GM18508 (cell line): ENCODE data around the gene GBX1.

Source experiments
- ATAC-seq: cut with Tn5 transposase; IDR thresholded peaks from one replicate; pipeline ENCODE4 v1.9.1; 2021; ENCODE audit warnings: moderate number of reproducible peaks; ENCODE audit not compliant: insufficient read depth, unreplicated experiment

The GBX1 gene

DNA sequence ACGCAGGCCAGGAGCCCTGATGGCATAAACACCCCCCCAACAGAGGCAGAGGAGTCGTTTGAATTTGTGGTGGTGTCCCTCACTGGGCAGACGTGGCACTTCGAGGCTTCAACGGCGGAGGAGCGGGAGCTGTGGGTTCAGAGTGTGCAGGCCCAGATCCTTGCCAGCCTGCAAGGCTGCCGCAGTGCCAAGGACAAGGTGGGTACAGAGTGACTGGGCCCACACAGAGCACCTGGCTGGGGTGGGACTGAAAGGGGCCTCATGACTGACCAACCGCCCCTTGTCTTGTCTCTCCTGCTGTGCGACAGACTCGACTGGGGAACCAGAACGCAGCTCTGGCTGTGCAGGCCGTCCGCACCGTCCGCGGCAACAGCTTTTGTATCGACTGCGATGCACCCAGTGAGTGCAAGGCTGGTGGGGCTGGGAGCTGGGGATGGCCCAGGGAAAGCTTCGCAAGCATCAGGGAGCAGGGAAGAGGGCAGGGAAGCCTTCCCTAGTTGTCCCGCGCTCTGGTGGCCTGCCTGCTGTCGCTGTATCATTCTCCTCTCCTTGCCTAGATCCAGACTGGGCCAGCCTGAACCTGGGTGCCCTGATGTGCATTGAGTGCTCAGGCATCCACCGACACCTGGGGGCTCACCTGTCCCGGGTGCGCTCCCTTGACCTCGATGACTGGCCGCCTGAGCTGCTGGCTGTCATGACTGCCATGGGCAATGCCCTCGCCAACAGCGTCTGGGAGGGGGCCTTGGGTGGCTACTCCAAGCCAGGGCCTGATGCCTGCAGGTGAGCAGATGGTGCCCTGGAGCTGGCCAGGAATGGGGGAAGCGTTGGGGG, 25.4 kb downstream of the GBX1 start:
- no peak for ATAC-seq

DNA sequence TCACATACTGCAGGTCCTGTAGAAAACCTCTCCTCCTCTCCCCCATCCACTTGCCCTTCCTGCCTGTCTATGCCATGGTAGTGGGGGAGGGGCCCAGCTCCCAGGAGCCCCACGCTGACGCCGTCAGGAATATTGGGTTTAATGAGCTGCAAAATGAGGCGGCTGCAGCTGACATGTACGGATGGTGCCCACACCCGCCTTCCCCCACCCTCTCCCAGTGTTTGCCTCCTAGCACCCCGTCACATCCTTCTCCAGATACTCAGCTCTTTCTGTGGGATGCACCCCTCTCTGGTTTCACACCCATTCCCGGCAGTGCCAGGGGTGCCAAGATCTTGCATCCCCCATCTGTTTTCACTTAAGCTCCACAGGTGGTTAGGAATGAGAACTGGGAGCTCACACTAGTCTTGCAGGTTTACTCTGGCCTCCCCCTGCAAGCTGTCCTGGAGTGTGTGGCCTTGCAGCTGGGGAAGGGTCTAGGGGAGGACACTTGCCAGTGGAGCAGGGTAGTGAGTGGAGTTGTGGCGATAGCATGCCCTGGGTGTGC, 26.1 kb downstream of the GBX1 start:
- ATAC-seq = no peak

DNA sequence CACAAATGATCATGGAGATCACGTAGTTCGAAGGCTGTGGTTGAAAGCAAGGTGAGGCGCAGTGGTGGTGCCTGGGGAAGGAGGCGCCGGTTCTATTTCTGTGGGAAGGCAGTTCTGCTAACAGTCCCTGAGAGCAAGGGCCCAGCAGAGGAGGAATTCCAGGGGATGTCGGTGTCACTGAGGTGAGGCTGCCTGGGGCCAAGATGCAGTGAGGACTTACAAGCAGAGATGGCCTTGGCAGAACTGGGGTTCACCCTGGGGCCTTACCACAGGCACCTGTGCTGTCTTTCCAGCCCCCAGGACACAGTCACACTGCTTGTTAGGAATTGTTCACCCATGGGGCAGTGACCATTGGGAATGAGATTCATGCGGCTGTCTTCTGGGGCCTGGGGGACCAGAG, 26.7 kb downstream of the GBX1 start:
- ATAC-seq = no peak

DNA sequence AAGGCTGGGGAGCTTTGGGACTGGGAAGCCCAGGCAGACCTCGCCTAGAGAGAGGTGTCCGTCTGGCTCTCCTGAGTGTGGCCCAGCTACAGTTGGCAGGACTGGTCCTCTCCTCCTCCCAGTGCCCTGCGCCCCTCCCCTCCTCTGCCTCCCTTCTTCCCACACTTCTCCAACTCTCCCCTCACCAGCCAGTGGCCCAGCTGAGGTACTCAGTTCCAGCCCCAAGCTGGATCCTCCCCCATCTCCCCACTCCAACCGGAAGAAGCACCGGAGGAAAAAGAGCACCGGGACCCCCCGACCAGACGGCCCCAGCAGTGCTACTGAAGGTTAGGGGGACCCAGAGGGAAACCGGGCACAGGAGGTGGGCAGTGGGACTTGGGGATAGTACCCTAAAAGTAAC, 27.7 kb downstream of the GBX1 start:
- ATAC-seq = no peak

DNA sequence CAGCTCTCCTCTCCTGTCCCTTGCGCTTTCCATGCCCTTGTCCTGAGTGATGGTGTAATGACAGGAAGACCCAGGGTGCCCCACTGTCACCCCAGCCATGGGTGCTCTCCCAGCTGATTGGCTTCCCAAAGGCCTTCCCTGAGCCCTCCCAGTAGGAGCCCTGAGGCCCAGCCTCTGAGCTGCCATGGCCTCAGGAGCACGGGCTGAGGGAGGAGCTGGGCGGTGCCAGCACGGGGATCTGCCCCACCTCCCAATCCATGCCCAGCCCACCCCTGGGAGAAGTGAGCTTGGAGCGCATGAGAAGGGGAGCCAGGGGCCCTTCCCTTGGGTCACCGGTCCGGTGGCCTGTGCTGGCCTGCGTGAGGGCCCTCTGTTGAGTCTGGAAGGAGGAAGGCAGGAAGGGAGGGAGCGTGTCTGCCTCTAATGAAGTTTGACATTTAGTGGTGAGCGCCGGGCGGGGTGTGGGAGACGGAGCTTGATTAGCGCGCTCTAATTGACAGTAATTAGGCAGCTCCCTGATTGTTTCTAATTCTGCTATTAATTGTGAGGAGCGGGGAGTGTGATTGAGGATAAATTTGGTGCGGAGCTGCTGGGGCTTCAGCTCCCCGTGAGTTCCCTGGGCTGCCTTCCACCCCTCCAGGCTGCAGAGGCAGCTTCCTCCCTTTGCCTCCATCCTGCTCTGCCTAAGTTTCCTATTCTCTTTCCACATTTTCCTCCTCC, 28.3 kb downstream of the GBX1 start:
- no peak for ATAC-seq

DNA sequence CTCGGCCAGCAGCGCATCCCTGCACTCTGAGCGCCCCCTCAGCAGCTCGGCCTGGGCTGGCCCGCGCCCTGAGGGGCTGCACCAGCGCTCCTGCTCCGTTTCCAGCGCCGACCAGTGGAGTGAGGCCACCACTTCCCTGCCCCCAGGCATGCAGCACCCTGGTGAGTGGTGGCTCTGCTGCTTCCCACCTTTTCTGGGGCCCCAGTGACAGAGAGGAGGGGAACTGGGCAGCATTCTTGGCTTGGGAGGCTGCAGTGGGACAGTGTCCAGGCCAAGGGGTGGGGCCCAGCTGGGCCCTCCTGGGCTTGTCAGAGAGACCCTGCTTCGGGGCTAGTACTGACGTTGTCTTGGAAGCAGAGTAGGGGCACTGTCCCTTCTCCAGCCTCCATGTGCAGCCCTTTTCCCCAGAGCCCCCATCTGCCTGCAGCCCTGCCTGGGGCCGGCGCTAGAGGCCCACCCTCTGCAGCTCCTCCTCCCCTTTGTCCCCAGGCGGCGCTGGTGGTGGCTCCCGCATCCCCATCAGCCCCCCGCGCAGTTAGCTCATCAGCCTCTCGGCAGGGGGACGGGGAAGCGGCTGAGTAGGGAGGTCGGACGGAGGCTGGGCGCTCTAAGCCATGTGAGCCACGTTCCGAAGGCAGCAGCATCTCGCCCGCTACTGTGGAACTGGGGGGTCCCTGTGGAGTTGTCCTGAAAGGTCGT, 29.2 kb downstream of the GBX1 start:
- no peak for ATAC-seq

DNA sequence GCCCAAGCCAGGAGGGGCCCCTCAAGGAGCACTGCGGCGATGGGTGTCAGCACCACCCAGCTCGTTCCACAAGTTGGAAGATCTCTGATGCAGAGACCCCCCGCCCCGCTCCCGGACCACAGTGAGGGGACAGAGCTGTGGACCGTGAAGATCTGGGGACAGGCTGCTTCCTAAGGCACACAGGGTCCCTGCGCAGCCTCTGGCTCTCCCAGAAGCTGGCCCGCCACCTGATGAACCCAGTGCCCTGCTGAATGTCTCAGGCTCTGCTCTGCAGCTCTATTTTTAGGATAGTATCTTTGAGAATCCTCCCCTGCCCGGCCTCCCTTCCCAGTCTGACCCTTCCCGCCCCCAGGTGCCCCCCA, 29.7 kb downstream of the GBX1 start:
- ATAC-seq = no peak

DNA sequence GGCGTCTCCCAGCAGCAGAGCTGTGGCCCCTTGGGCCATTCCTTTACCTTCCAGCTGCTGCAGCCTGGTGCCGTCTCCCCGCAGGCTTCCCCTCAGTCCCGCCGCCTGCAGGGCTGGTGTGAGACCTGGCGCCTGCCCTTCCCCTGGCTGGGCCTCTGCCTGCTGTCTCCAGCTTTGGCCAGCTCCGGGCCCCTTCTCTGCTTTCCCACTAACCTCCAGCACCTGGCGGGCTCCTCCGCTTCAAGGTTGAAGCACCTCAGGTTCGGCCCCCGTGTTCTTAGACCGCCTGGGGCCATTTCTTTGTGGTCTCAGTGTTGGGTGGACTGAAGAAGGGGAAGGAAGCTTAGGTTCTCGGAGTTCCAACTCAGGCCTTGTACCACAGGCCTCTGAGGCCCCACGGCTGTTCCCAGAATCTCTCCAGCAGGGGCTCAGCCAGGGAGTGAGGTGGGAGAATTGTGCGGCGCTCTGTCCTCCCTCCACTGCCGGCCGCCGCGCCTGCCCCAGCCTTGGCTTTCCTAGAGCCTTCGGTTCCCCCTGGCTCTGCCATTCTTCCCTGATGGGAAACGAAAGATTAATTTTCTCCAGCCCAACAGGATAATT, 30.3 kb downstream of the GBX1 start:
- ATAC-seq = no peak

DNA sequence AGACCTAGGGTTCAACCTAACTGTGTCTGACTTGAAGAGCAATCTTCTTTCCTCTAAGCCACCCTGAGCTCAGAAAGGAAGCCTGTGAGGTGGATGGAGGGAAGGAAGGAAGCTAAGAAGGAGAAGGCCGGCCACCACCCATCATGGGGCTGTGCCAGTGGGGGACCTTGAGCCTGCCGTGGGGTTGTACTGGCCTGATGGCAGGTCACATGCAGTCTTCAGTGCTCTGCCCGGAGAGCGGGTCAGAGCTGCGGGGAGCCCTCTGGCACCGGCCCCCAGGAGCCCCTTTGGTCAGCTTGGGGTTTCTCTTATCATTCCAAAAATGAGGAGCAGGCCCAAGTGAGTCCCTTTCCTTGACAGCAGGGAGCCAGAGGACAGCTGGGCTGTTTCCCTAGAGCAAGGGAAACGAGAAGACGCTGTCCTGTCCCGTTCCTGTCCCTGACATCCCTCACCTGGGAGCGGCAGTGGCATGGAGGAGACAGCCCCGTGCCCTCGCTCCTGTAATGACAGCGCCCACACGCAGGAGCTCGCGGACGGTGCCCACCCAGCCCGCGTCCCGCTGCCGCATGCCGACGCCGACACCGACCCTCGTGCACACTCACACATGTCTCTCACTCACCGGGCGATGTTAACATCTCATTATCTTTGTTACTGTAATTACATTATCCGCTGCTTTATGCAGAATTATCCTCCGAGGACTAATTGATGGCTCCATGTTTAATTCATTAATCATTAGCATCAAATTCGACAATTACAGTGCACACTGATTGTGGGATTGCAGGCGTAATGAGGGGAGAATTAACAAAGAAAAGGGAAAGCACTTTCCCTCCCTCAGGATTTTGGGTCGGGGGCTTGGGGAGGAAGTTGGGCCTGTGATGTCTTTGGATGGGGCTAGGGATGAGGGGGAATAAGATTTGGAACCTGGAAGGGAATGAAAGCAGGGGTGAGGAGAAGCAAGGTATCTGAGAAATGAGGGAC, 31.3 kb downstream of the GBX1 start:
- ATAC-seq = no peak

DNA sequence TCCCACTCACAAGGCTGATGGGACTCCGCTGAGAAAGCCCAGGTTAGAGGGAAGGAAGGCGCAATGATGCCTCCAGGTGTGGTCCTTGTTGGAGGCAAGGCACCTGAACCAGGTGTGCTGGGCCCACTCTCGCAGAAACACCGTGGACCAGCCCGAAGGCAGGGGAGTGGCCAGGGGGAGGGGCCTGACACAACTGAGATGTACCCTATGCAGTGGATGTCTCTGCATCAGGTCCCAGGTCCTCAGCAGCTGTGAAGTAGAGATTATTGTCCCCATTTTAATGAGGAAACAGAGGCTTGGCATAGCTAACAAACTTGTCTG, 32.0 kb downstream of the GBX1 start:
- no peak for ATAC-seq

DNA sequence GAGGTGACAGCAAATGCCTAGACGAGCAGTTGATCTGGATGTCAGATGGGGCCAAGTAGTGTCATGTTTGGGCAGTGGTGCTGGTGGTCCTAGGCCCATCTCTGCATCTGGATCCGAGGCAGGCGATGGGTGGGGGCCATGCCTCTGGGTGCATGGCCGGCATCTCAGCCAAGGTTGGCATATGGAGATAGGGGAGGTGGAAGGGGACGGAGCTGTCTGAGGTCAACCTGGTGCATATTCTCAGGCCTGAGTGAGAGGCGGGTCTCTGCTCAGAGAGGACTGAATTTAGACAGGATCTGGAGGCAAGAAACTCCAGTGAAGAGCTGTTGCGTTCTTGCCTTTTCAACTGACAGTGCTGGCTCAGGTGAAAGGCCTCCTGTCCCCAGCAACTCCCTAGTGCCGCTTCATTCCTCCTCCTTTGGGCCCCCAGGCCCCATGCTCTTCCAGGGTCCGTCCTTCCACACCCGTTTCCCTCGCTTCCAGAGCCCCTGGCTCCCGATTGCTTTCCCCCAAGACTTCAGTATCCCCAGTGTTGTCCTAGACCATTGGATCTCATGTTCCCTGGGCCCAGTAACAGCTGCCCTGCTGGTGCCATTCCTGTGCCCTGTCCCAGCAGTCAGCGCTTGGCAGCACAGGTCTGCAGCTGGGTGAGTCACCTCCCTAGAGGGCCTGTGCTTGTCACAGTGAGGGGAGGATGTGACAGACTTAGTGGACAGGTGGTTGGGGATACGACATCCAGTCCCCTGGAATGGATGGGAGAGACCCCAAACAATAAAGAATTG, 32.6 kb downstream of the GBX1 start:
- no peak for ATAC-seq

DNA sequence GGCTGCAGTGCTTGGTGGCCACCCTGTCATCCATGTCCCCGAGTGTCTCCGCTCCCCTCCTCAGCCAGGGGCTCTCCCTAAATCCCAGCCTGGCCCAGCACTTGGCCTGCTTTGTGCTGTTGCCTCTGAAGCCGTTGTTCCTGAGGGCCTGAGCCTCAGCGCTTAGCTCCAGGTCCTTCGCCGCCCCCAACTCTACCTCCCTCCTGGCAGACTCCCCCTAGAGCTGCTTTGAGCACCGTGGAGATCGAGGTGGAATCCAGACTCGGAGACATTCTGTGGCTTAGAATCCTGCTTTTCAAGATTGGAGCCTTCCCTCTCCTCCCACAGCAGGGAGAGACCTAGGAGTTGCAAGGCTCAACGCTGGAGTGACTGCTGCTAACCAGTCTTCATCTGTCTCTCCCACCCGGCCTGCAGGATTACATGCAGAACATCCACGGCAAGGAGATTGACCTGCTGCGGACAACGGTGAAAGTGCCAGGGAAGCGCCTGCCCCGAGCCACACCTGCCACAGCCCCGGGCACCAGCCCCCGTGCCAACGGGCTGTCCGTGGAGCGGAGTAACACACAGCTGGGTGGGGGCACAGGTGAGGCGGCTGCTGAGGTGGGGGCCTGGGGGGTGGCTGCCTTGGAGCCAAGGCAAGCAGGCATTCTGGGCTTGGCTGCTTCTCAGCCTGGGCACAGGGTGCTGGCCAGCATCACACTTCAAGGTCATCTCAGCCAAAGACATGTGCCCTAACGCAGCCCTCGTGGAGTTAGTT, 33.3 kb downstream of the GBX1 start:
- ATAC-seq = no peak

DNA sequence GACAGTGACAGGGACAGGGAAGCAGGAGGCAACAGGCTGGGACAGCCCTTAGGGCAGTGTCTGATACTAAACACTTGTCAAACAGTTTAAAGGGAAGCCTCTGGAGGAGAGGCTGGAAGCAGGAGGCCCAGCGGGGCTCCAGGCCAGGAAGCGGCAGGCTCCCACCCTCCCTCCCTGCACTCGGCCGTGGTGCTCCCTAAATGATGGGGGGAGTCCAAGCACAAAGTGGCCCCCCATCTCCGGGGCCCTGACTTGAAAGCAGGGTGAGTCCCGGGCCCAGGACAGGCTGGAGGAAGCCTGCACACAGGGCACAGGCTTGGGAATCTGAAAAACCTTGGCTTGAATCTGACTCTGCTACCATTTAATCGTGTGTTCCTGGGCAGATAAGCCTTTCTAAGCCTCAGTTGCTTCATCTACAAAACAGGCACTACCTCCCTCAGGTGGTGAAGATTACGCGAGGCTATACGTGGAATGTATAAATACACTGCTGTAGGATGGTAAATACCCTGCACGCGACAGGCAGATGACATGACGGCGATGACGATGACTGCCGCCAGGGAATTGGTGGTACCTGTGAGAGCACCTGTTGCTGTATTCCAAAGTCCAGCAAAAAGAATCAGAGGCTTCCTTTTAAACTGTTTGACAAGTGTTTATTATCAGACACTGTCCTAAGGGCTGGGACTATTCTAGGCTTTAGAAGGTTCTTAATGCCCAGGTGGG, 34.1 kb downstream of the GBX1 start:
- no peak for ATAC-seq

DNA sequence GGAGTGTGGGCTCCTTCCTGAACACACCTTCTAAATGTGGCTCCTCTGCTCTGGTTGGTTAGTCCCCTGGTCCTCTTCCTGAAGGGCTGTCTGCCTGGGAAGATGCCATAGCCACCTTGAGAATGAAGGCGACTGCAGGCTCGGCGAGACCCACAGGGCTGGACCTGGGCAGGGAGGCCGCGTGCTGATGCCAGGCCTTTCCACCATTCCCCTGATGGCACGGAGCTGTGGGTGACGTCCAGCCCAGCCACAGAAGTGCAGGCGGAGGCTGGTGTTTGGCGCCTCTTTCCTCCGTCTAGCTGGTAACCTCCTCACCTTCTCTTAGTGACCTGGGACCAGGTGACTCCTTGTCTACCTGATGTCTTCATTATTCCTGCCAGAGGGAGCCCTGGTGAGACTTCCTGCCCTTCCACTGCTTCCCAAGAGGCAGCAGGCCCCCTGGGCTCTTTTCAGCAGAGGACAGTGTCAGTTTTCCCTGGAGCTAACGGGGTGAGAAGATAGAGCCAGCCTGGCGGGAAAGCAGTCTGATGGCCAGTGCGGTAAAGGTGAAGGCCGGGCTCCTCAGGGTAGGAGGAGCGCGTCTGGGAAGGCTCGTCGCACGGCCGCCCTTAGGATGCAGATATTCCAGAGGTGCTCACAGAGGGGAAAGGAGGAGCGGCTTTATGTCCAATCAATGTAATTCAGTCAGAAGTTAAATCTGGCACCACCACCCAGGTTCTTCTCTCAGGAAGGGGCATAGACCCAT, 34.9 kb downstream of the GBX1 start:
- ATAC-seq = no peak

DNA sequence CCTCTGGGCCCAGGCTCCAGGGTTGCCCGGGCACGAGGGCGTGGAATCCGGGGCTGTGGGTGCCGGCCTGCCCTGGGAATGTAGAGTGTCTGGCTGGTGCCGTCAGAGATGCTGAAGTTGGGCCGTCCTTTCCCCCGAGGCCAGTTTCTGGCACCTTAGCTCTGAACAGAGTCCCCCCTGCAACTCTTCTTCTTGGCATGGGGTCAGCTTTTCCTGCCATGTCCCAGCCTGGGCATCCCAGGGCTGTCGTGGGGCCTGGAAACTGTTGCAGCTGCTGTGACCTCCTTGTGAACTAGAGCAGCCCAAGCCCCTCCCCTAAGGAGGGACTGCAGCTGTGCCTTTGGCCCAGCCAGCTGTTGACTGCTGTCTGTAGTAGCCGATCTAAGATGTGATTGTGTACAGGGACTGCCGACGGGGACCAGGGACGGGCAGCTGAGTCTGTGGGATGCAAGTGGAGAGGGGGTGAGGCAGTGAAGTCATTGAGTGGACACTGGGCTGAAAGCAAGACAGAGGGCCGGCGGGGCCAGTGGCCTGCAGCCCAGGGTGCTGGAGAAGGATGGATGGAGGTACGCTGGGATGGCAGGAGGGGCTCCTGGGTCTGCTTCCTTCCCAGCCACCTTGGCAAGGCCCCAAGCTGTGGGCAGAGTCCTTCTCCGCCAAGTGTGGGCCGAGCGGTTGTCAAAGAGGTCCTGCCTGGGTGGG, 35.8 kb downstream of the GBX1 start:
- no peak for ATAC-seq

DNA sequence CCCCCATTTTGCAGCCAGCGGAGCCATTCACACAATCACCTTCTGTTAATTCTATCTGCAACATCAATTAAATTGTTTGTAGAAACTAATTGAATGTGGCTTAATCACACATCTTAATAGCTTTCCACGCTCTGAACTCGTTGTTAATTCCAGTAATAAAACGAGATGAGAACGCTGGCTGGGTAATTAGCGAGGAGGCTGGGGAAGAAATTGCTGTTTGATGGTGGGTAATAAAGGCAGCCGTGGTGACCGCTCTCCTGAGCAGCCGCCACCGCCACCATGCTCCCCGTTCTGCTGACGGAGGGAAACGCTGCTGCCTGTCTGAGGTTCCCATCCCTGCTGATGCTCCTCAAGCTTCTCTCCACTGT, 36.3 kb downstream of the GBX1 start:
- no peak for ATAC-seq
